Lower lobe of right lung (tissue), 2 donors: ENCODE measurements around the gene FASTK. TPM values are rescaled to one million over a fixed set of nuclear protein-coding genes. Genes with fewer than 3 reads are reported as not detected.
A peak's percentile ranks its signal among the peaks of the same experiment; 100 is the strongest.

Source experiments
- ATAC-seq, 2 donors: fragments of 200-7000 bp; cut with Tn5 transposase; one replicate each; pipeline ENCODE4 v1.9.1; 2020 to 2022; ENCODE audit warnings: mild to moderate bottlenecking in 2 of 2, moderate library complexity in 2 of 2
- DNase-seq: peaks from one replicate; pipeline ENCODE4 v3.0.0-alpha.2; 2020
- H3K27ac ChIP-seq: fragments of 200-600 bp; one replicate; pipeline ENCODE4 v1.8.0; 2022
- H3K27me3 ChIP-seq: fragments of 200-600 bp; one replicate; pipeline ENCODE4 v1.8.0; 2022; ENCODE audit warnings: low read depth
- H3K36me3 ChIP-seq: fragments of 200-600 bp; one replicate; pipeline ENCODE4 v1.8.0; 2022; ENCODE audit warnings: mild to moderate bottlenecking
- H3K4me1 ChIP-seq: fragments of 200-600 bp; one replicate; pipeline ENCODE4 v1.8.0; 2022
- H3K4me3 ChIP-seq: fragments of 200-600 bp; one replicate; pipeline ENCODE4 v1.8.0; 2022; ENCODE audit warnings: mild to moderate bottlenecking
- H3K9me3 ChIP-seq: fragments of 200-600 bp; one replicate; pipeline ENCODE4 v1.8.0; 2022
- intact Hi-C: fragments of 100-400 bp; cut with DNase I; formaldehyde crosslinking; loops from one replicate; pipeline ENCODE4 v1.11.0; 2022
- total RNA-seq: library from RNA; stranded (reverse); fragmentation: NEBNext Ultra II Directional; extraction: Animal tissue kit (Norgen Biotek cat#: 25700); gene quantifications from one replicate; pipeline ENCODE4 v1.2.1, GENCODE V29; 2021
- TF ChIP-seq, protein P1 (sequence below): fragments of 200-600 bp; IDR thresholded peaks from one replicate; pipeline ENCODE4 v1.8.0; 2022; ENCODE audit warnings: antibody characterized with exemption, mild to moderate bottlenecking
- donor health status: DM: no; HTN: yes; CAD: no; lungs with severe emphysema.

Gene FASTK
- total RNA-seq, 1 donor from 2014 or later = 54.4 TPM

DNA sequence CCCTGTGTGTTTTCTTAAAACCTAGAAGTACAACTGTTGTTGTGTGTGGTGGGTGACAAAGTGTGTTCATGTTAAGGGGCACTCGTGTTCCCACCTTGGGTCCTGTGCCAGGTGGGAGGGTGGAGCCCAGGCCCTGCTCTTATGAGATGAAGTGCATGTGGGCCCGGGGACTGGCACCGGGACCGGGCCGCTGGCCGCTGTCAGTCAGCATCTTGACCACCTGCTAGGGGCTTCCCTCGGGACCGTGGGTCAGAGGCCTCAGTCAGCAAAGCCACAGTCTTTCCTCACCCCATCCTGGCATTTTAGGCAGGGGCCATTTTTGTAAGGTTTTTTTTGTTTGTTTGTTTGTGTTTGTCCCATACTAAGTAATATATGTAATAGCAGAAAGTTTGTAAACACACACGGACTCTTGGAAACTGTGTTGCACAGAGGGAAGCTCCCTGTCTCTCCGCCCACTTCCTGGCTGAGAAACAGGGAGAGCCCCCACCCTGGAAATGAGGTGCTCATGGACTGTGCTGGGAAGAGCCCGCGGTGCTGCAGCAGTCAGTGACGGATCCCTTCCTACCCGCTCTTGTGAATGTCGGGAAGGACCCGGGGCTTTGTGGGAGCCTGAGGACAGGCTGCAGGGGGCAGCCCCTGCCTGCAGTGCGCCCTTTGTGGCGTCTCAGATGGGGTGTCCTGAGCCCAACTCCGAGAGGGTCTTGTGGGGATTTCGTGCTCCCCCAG lies 19.0 kb upstream of the FASTK start:
- H3K27ac ChIP-seq = peak overlapping the region; percentile 46
- H3K4me1 ChIP-seq = peaks cover 38% of the 10 kb centered on the region
- intact Hi-C loops = no loop called here
- H3K36me3 ChIP-seq = peaks cover 16% of the 10 kb centered on the region
- TF ChIP-seq, protein P1, sequence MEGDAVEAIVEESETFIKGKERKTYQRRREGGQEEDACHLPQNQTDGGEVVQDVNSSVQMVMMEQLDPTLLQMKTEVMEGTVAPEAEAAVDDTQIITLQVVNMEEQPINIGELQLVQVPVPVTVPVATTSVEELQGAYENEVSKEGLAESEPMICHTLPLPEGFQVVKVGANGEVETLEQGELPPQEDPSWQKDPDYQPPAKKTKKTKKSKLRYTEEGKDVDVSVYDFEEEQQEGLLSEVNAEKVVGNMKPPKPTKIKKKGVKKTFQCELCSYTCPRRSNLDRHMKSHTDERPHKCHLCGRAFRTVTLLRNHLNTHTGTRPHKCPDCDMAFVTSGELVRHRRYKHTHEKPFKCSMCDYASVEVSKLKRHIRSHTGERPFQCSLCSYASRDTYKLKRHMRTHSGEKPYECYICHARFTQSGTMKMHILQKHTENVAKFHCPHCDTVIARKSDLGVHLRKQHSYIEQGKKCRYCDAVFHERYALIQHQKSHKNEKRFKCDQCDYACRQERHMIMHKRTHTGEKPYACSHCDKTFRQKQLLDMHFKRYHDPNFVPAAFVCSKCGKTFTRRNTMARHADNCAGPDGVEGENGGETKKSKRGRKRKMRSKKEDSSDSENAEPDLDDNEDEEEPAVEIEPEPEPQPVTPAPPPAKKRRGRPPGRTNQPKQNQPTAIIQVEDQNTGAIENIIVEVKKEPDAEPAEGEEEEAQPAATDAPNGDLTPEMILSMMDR = no peak
- DNase-seq = peak; percentile 41
- H3K9me3 ChIP-seq = no peaks in the 10 kb centered on the region
- H3K4me3 ChIP-seq = no peak overlapping the region
- peak; percentile 43 to 59 for ATAC-seq
- no peaks in the 10 kb centered on the region for H3K27me3 ChIP-seq

DNA sequence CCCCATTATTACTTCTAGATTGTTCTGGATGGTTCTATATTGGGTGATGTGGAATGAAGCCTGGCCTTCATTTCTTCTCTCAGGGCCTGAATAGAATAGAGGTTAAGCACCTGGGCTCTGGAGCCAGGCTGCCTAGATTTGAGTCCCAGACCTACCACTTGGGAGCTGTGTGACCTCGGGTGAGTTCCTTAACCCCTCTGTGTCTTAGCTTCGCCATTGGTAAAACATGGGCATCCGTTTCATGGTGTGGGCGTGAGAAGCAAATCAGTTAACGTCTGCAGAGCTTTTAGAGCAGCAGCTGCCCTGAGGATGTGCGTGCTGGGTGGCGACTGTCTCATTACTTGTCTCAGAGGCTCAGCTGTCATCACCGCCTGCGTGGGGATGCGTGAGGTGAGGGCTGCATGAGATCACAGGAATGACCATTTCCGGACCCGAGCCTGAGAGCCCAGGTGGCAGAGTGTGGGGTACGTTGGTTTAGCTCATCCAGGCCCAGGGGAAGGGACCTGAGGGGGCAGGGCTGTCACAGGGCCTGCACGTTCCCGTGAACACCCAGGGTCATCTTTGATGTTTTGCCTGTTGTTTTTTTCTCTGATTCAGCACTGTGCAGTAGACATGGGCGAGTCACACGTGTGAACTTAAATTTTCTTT lies 15.3 kb upstream of the FASTK start:
- peaks cover 17% of the 10 kb centered on the region for H3K36me3 ChIP-seq
- no peak for ATAC-seq
- no peak overlapping the region for H3K27ac ChIP-seq
- intact Hi-C loops = no loop called here
- TF ChIP-seq, protein P1 = no peak
- H3K4me3 ChIP-seq = no peak overlapping the region
- no peak for DNase-seq
- peaks cover 50% of the 10 kb centered on the region for H3K4me1 ChIP-seq
- H3K9me3 ChIP-seq = no peaks in the 10 kb centered on the region
- no peaks in the 10 kb centered on the region for H3K27me3 ChIP-seq

DNA sequence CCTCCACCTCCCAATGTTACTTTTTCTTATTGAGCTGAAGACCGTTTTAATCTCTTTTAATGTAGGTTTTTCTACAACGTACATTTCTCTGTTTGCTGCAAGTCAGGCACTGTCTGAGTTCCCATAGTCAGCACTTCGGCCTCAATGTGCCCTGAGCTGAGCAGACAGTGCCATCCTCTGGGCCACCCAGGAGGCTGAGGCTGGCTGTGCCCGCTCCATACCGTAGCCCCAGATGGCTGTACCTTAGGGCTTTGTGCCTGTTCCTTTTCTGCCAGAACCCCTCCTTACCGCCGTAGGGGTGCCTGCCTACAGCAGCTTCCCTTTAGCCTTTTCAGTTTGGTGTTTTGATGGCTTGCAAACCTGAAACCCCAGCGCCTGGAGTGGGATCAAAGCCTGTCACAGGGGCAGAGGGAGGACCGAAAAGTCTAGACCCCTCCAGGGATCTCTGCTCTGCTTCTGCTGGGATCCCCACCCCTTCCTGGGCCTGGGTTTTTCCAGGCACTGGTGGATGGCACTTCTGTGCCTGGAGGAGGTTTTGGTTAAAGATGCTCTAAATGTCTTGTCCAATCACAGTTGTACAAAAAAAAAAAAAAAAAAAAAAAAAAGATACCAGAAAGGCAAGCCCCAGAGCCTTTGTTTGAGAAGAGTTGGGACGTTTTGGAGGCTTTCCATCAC lies 14.7 kb upstream of the FASTK start:
- no peak overlapping the region for H3K27ac ChIP-seq

DNA sequence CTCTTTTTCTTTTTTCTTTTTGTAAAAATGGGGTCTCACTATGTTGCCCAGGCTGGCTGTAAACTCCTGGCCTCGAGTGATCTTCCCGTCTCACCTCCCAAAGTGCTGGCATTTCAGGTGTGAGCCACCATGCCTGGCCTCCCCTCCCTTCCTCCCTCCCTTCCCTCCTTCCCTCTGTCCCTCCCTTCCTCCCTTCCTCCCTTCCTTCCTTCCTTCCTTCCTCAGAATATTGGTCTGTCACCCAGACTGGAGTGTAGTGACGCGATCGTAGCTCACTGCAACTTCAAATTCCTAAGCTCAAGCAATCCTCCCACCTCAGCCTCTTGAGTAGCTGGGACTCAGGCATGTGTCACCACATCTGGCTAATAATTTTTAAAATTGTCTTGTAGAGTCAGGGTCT lies 14.1 kb upstream of the FASTK start:
- TF ChIP-seq, protein P1 = no peak
- no peaks in the 10 kb centered on the region for H3K27me3 ChIP-seq
- no peak overlapping the region for H3K4me3 ChIP-seq
- peaks cover 50% of the 10 kb centered on the region for H3K4me1 ChIP-seq
- H3K27ac ChIP-seq = no peak overlapping the region
- intact Hi-C loops = no loop called here
- H3K36me3 ChIP-seq = peaks cover 13% of the 10 kb centered on the region
- no peaks in the 10 kb centered on the region for H3K9me3 ChIP-seq
- ATAC-seq (peak in 1 of 2 donors; percentile 26), DNase-seq (no peak)

More for the DNA sequence above, 14.7 kb upstream of the FASTK start:
- TF ChIP-seq, protein P1 = no peak
- peaks cover 17% of the 10 kb centered on the region for H3K36me3 ChIP-seq
- no peaks in the 10 kb centered on the region for H3K9me3 ChIP-seq
- no peak for ATAC-seq
- no peaks in the 10 kb centered on the region for H3K27me3 ChIP-seq
- H3K4me1 ChIP-seq = peaks cover 50% of the 10 kb centered on the region
- DNase-seq = no peak
- intact Hi-C loops = no loop called here
- H3K4me3 ChIP-seq = no peak overlapping the region

DNA sequence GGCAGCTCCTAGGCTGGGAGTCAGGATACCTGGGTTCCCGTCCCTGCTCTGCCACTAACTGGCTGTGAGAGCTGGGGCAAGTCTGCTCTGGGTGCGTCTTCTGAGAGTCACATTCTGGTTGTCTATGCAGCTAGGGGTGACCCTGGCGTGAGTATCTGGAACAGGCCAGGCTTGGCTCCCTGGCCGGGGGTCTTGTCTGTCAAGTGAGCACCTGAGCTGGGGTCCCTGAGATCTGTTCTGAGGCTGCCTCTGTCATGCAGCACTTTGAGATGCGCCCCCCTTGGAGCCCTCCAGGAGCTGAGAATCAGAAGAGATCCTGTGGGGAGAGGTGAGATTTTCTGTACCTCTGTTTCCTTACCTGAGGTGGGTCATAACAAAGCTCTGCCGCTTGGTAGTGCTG lies 13.1 kb upstream of the FASTK start:
- Histone ChIP-seq H3K4me3 (no peak overlapping the region), H3K36me3 (peaks cover 13% of the 10 kb centered on the region), H3K27me3 (no peaks in the 10 kb centered on the region), H3K27ac (no peak overlapping the region), H3K9me3 (no peaks in the 10 kb centered on the region), H3K4me1 (peaks cover 54% of the 10 kb centered on the region)
- TF ChIP-seq, protein P1 = no peak
- no peak for ATAC-seq
- no peak for DNase-seq
- intact Hi-C loops = no loop called here
